ENCODE data around the gene VPS50. TPM values are rescaled to one million over a fixed set of nuclear protein-coding genes. Genes with fewer than 3 reads are reported as not detected.
"Not testable (repeated sequence)": the region's sequence is repeated elsewhere in the genome, so short reads cannot be mapped to it uniquely, and the experiment has no call there.

The VPS50 gene
- polyA plus RNA-seq, 12 donors = 15.0 to 26.3 (median 20.2) TPM; not detected in 1

- no peak for DNase-seq
Observed at GRCh38 chr7:93238748-93239147, 6.6 kb downstream of the VPS50 start.

GRCh38 chr7:93239824-93240223 lies 7.7 kb downstream of the VPS50 start:
- DNase-seq = no peak

GRCh38 chr7:93242106-93242505 lies 9.9 kb downstream of the VPS50 start:
- DNase-seq = no peak

GRCh38 chr7:93245525-93246432 lies 13.6 kb downstream of the VPS50 start:
- no peak for DNase-seq

GRCh38 chr7:93249491-93250148 lies 17.5 kb downstream of the VPS50 start:
- DNase-seq = no peak

- DNase-seq = no peak
Observed at GRCh38 chr7:93258661-93259060, 26.5 kb downstream of the VPS50 start.

- no peak for DNase-seq
Observed at GRCh38 chr7:93262535-93262934, 30.4 kb downstream of the VPS50 start.

GRCh38 chr7:93265220-93265619 lies 33.1 kb downstream of the VPS50 start:
- DNase-seq = no peak

- no peak for DNase-seq
Observed at GRCh38 chr7:93279541-93279940, 47.4 kb downstream of the VPS50 start.

GRCh38 chr7:93284908-93285307 lies 52.7 kb downstream of the VPS50 start:
- DNase-seq = no peak

GRCh38 chr7:93293229-93293628 lies 61.1 kb downstream of the VPS50 start:
- DNase-seq = no peak

GRCh38 chr7:93298206-93298605 lies 66.0 kb downstream of the VPS50 start:
- no peak for DNase-seq

GRCh38 chr7:93298671-93299070 lies 66.5 kb downstream of the VPS50 start:
- no peak for DNase-seq

- no peak for DNase-seq
Observed at GRCh38 chr7:93301736-93302135, 69.6 kb downstream of the VPS50 start.

GRCh38 chr7:93307131-93307660 lies 75.0 kb downstream of the VPS50 start:
- no peak for DNase-seq

GRCh38 chr7:93307943-93308342 lies 75.8 kb downstream of the VPS50 start:
- no peak for DNase-seq

- DNase-seq = no peak
Observed at GRCh38 chr7:93310346-93310745, 78.2 kb downstream of the VPS50 start.

GRCh38 chr7:93314449-93314848 lies 82.3 kb downstream of the VPS50 start:
- DNase-seq = no peak

GRCh38 chr7:93315896-93316295 lies 83.7 kb downstream of the VPS50 start:
- no peak for DNase-seq

- DNase-seq = no peak
Observed at GRCh38 chr7:93316730-93317129, 84.6 kb downstream of the VPS50 start.

- no peak for DNase-seq
Observed at GRCh38 chr7:93320887-93321286, 88.7 kb downstream of the VPS50 start.

- not testable (repeated sequence) for DNase-seq
Observed at GRCh38 chr7:93326291-93326690, 94.1 kb downstream of the VPS50 start.

Measured in muscle of arm (tissue), 12 donors.